ENCODE results near the gene MCRIP2.

MCRIP2 gene

DNA sequence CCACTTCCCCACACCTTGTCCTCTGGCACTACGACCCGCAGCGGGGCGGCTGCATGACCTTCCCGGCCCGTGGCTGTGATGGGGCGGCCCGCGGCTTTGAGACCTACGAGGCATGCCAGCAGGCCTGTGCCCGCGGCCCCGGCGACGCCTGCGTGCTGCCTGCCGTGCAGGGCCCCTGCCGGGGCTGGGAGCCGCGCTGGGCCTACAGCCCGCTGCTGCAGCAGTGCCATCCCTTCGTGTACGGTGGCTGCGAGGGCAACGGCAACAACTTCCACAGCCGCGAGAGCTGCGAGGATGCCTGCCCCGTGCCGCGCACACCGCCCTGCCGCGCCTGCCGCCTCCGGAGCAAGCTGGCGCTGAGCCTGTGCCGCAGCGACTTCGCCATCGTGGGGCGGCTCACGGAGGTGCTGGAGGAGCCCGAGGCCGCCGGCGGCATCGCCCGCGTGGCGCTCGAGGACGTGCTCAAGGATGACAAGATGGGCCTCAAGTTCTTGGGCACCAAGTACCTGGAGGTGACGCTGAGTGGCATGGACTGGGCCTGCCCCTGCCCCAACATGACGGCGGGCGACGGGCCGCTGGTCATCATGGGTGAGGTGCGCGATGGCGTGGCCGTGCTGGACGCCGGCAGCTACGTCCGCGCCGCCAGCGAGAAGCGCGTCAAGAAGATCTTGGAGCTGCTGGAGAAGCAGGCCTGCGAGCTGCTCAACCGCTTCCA lies 8.1 kb upstream of the MCRIP2 start:
- DNase-seq, result no peak

DNA sequence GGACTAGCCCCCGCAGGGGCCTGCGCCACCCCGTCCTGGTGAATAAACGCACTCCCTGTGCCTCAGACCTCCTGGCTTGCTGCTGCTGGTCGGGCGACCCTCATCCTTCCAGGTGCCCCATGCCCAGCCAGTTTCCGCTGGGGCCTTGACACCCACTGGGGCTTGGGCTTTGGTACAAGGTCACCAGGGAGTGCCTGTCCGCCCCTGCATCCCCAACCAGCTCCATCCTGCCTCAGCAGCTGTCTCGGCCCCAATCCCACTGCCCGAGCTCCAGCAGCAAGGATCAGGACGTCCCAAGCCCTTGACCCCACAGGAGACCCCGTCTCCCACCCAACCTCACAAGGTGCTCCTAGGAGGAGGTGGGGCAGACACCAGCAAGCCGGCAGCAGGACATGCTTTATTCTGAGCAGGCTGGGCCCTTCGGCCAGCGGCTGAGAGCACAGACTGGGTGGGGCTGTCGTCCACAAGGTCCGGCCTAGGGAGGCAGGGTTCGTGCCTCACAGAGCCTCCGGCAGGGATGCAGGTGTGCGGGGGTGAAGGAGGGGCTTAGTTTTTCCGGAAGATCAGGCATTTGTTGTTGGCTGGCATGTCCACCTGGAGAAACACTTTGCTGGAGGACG lies 7.5 kb upstream of the MCRIP2 start:
- no peak for DNase-seq

DNA sequence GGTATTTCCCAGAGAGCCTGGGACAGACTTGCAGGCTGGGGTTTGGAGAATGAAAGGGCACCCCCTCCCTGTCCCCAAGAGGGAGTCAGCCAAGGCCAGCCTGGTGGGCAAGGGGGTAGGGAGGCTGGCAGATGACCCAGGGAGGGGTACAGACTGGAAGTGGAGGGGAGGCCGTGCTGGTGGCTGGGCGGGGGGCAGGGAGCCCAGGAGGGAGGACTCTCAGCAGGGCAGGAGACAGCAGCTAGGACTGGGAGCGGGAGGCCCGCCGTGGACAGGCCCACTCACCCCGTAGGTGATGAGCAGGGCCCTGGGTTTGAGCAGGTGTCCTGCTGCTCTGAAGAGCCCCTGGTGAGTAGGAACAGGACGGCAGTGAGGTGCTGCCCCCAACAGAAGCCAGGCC lies 6.6 kb upstream of the MCRIP2 start:
- DNase-seq, result no peak

DNA sequence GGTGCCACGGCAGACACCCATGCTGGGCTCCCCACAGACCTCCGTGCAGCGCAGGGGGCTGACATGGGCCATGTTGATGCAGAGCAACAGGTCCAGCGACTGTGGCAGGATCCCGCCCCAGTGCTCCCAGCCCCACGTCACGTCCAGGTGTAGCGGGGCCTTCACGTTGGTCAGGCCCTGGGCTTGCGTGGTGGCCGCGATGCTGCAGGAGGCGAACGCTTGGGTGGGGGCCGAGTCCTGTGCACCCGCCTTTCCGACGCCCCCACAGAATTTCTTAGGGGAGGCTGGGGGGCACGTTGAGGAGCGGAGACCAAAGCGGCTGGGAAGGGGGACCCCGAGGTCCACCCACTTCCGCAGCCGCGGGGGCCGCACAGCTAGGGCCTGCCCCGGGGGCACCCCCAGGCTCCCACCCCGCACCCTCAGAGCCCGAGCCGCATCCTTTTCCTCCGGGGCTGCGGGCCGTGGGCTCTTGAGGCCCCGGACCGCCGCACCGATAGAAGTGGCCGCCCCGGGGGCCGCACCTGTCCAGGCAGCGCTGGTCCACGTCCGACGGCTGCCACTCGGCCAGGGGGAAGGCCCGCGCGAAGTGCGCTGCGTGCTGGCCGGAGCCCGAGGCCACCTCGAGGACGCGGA lies 5.9 kb upstream of the MCRIP2 start:
- no peak for DNase-seq

DNA sequence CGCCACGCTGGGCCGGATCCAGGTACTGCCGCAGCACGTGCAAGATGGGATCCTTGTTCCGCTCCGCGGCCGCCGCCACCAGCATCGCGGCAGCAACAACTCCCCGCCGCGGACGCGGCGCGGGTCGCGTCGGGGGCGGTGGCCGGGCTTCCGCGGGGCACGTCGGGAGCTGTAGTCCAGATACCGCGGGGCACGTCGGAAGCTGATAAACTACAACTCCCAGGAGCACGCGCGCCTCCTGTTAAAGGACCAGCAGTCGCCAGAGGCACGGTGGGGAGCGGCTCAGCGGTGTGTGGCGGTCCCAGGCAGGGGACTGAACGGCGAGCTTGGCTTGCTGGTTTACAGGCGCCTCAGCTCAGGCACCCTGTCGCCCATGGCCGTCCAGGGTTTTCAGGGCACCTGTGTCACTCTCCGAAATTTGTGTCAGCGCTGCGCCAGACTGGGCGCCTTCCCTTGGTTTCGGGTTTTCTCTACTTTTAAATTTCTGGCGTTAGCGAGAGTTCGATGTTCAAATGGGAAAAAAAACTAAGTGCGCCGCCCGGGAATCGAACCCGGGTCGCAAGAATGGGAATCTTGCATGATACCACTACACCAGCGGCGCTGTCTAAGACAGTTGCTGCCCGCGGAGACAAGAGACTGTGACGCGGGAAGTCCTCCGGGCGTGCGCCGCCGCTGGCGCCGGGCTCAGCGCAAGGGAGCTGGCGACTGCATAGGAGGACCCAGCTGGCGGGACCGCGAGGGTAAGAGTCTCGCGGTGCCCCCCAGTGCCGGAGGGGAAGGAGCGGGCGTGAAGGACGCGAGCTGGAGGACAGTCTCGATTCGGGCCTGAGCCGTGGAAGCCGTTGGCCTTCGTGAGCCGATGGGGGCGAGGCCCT lies 5.2 kb upstream of the MCRIP2 start, which contains the start of gene METTL26:
Gene METTL26 (minus strand): TSS at position 100 of the 875 bp plus-strand sequence. CDS start 15 bp downstream, at position 85.
- DNase-seq, result peak; percentile 100

DNA sequence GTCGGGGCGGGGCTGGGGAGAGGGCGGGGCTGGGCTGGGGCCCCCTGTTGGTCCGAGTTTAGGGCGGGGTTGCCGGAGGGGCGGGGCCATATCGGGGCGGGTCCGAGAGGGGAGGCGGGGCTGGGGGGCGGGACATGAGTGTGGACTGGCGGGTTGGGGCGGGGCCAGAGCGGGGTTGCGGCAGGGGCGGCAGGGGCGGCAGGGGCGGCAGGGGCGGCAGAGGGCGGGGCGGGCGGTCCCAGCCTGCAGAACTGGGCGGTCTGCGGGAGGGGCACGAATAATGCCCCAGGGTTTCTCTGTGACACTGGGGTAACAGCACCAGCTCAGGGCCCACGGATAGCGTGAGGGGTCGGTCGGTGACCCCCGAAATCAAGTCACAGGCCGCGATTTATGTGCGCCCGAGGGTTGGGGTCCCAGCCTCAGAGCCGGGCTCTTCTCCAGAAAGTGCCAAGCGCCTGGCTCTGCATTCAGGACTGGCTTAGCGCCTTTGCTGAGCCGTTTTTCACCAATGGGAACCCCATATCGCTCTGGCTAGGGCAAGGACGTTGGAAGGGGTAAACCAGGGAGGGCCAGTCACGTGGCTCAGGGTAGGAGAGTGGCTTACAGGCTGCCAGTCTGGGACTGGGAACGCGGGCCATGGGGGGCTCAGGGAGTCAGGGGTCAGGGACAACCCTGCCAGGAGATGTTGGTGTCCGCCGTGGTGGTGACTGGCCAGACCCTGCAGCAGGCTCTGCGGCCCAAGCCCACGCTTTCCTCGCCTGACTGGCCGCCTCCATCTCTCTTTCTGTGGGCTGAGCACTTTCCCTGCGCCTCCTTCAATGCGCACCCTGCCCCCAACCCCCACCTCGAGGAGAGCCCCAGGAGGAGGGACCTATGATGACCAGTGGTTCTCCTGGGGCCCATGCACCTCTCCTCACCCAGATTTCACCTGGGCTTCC lies 4.3 kb upstream of the MCRIP2 start:
- DNase-seq, result peak; percentile 94

DNA sequence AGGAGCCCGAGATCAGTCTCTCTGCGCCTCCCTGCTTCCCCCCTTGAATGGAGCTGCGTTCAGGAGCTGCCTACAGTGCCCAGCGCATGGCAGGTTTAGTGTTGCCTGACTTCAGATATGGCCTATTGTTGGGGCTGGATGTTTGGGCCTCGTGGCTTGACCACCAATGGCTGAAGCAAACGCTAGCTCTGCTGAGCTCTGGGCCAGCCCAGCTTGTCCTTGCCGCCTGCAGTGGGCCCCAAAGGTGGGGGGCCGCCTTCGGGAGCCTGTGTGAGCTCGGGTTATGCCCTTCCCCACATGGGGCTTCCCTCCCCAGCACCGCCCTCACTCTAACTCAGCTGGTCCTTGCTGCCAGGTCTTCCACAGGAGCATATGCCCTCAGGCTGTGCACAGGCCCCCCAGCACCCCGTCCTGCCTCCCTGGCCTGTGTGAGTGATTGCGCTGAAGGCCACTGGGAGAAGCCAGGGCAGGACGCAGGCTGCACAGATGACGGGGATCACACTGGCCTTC lies 3.5 kb upstream of the MCRIP2 start:
- no peak for DNase-seq

DNA sequence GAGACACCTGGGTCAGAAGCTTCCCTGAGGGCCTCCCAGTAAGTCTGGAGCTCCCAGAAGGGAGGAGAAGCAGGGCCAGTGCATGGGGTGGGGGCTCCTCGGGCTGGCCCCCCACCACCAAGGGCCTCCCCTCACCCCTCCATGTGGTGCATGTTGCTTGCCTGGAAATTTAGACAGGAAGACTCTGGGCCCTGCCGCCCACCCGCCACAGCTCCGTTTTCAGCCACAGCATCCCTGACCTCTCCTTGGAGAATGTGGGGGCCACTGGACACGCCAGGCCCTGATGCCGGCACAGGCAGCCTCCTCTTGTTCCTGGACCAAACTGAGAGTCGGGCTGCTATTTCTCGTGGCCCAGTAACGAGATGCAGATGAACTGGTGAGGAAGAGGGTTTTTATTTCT lies 2.8 kb upstream of the MCRIP2 start:
- no peak for DNase-seq

DNA sequence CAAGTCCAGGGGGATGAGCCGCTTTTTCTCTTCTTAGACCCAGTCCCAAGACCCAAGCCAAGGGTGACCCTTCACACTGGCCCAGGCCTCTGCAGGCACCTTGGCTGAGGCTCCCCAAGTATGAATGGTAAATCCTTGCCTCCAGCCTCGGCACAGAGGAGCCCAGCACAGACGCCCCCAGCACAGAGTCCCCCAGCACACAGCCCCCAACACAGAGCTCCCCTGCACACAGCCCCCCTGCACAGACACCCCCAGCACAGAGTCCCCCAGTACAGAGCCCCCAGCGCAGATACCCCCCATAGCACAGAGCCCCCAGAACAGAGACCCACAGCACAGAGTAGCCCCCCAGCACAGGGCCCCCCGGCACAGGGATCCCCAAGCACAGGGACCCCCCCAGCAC lies 1.0 kb upstream of the MCRIP2 start:
- DNase-seq, result no peak

DNA sequence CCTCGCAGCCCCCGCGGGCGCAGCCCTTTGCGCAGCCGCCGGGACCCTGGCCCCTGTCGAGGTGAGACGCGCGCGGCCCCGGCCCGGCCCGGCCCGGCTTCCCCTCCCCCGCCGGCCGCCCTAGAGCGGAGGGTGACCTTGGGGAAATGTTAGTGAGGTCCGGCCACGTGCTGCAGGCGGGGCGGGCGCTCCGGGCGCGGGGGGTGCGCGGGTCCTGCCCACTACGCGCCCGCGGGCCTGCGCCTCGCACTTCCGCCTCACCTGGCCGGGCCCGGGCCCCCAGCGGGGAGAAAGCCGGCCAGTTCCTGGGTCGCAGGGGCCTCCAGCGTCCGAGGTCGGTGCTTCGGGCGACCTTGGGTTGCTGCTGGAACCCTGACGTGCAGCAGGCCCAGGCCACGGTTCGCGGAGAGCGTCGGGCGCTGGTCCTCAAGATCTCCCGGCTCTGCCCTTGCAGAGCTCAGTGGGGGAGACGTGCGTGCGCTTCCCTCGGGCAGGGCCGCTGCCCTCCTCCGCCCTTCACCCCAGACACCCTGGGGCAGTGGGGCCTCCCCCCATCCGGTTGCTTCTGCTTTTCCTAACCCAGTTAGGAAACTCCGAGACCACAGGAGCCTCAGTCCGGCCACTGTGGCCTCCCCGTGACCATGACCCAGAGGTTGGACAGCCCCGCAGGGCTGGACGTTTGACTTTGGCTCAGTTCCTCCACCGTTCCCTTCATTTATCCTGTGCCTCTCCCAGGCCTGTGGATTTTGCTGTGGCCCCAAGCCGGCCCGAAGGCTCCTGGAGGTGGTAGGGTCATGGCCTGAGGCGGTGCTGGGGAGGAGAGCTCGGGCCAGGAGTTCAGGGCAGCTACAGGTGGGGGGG lies 791 bp downstream of the MCRIP2 start:
- DNase-seq, result peak; percentile 71

DNA sequence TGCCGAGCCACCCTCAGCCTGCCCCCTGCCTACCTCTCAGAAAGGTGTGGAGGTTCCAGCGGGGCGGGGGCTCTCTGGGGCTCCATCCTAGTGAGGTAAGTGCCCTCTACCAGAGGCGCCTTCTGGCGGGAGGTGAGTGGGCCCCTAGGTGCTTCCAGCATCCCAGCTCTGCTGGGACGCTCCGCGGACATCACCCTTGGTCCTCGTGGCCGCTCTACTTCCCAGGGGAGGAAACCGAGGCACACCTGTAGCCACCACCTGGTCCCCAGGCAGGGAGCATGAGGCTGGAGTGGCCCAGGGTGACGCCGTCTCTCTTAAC lies 1.4 kb downstream of the MCRIP2 start:
- DNase-seq, result no peak

DNA sequence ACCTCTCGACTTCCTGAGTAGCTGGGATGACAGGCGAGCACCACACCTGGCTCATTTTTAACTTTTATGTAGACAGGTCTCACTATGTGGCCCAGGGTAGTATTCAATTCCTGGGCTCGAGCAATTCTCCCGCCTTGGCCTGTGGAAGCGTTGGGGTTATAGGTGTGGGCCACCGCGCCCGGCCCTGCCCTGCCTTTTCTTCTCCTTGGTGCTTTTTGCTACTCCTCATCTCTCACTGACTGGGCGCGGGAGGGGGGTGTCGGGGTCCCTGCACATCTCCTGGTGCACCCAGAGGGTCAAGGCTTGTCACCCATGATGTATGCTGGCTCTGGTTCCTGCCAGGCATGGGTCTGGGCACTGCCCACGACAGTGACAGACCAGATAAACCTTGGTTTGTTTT lies 2.9 kb downstream of the MCRIP2 start:
- no peak for DNase-seq

DNA sequence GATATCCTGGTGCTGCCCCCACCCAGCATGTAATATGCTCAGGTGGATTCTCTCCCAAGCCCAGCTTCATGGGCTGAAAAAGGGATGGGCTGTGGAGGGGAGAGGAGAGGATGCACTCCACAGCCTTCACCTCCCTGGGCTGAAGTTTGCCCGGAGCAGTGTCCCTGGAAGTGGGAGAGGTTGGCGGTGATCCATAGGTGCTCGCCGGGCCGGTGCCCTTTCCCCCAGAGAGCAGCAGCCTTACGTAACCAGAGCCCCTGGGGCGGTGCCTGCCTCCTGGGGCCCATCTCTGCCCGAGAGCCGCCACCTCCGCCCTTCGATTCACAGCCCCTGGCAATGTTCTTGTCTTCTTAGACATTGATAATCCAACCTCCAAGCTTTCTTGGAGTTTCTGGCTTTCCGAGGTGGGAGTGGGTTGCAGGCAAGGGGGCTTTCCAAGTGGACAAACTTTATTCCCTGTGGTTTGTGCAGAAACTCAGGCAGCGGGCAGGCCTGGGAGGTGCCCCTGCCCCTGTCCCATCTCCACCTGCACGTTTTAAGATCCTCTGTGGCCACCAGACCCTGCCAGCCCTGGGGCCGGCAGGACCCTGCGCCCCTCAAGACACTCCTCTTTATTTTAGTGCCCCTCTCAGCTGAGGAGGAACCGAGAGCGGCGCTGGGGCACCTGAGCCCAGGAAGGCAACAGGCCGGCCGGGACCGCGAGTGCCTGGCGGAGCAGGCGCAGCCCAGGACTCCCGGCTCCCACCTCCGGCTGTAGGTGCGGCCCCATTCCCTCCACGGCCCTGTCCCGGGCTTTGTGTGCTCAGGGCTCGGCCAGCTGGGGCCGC lies 4.4 kb downstream of the MCRIP2 start:
- DNase-seq, result no peak

DNA sequence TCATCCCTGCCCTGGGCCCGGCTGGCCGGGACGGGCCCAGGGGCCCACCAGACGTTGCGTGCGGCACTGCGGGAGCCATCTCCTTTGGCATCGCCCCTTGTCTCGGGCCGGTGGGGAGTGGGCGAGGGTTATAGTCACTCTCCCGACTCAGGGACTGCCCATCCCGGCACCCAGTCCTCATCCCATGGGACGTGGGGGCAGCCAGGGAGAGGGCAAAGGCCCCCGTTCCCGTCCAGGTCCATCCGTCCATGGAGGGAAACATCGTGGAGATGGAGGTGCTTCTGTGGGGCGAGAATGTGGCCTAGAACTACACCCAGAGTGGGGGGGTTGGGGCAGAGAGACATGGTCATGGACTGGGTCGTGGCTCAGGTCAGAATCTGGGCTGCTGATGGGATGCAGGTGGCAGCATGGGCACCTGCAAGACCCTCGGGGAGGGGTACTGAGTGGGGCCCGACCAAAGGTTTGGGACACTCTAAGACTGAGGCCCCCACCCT lies 5.1 kb downstream of the MCRIP2 start:
- DNase-seq, result peak; percentile 53

DNA sequence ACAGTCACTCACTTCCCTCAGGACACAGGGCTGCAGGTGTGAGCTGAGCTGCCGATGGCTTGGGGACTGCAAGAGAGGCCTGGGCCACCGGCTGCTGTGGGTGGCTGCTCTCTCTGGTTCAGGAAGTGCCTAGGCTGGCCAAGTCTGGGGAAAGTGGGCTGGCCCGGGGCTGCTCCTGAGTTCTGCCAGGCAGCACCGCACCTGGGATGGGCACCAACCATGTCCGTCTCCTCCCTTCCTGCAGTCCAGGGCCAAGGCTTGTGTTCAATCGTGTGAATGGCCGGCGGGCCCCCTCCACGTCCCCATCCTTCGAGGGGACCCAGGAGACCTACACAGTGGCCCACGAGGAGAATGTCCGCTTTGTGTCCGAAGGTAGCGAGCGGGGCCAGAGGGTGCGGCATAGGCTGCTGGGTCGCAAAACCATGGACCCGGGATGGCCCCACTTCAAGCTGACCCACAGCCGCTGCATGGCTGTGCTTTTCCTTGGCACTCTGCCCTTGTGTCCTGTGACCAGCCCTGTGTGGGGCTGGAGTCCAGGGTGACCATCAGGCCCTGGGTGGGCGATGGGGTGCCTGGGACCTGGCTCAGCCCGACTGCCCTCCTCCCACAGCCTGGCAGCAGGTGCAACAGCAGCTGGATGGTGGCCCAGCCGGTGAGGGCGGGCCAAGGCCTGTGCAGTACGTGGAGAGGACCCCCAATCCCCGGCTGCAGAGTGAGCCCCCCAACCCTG lies 5.7 kb downstream of the MCRIP2 start:
- DNase-seq, result no peak

DNA sequence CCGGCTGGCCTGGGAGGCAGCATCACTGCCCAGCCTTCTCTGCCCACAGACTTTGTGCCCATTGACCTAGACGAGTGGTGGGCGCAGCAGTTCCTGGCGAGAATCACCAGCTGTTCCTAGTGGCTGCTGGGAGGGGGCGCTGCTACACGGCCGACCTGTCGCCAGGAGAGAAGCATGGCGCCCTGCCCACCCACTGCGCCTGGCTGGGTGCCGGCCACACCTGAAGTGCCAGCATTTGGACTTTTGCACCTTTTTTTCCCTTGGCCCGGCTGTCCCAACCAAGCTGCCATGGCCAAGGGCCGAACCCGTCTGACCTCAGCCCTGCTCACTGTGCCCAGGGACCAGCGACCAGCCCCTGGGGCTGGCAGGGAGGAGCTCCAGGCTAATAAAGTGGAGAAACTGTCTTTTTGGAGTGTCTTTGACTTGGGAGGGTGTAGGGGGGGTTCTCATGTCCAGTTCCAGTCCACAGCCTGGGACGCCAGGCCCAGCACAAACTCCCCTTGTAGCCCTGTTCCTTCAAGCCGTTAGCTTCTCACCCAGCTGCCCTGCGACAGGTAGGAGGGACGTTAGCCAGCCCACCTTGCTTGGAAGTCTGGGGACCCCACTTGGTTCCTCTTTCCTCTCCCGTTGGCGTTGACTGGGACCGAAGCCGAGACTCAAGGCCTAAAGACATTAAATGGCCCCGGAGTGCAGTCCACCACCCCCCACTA lies 6.6 kb downstream of the MCRIP2 start:
- DNase-seq, result peak; percentile 82

DNA sequence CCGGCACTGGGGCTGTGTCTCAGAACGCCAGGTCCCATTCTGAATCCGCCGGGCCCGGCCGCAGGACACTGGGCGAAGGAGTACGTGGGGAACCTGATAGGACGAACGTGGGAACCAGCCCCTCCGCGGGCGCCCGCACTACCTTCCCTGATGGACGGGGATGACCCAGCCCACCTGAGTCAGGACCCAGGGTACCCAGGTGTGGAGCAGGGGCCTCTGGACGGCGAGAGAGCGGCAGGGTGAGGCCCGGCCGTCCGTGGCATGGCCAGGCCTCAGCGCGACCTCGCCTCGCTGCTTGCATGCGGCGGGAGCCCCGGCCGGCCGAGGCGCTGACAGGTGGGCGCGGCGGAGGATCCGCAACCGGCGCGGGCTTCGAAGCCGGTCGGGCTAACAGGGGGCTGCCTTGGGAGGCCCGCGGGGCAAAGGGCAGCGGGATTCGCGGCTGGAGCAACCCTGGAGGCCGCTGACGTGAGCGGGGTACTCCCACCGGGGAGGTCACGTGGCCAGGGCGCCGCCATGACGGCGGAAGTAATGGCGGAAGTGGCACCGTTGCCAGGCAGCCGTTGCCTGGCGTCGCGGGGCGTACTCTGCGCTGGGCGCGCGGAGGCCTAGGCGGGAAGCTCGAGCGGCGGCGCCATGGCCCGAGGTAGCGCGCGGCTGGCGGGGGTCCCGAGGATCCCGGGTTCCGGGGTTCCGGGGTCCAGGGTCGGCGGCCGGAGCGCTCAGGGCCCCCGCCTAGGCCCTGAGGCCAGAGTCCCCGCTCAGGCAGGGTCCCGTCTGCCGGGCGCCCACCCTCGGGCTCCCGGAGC lies 7.4 kb downstream of the MCRIP2 start, which contains the start of gene WDR90:
Gene WDR90 (plus strand): TSS at position 585 of the 809 bp plus-strand sequence. CDS start 52 bp downstream, at position 637.
- peak; percentile 96 for DNase-seq

Data from activated CD8-positive, alpha-beta memory T cell treated with anti-CD3 and anti-CD28 coated beads, Interleukin-2, amount 50 U/mL, for 48 hours (primary cell).